Breast epithelium (tissue), 4 donors: Measurements from ENCODE around the gene BID. TPM values are rescaled to one million over a fixed set of nuclear protein-coding genes. Genes with fewer than 3 reads are reported as not detected.

Source experiments
- DNase-seq, 2 donors: peaks; one replicate each; pipeline ENCODE4 v3.0.0-alpha.2; 2019; ENCODE audit warnings: low spot score in 2 of 2
- H3K27ac ChIP-seq, 2 donors: fragments of 200-600 bp; sonication (generic) in 1 of 2; one replicate each; pipeline ENCODE4 v1.5.1; 2016 to 2019; ENCODE audit warnings: mild to moderate bottlenecking in 1 of 2
- H3K27me3 ChIP-seq, 2 donors: fragments of 200-600 bp; sonication (generic) in 1 of 2; one replicate each; pipeline versions ENCODE4 v1.5.1 to v1.6.0; 2017 to 2019; ENCODE audit warnings: control low read depth in 1 of 2, mild to moderate bottlenecking in 1 of 2
- H3K36me3 ChIP-seq: fragments of 200-600 bp; one replicate; pipeline ENCODE4 v1.5.1; 2019
- H3K4me1 ChIP-seq, 2 donors: fragments of 200-600 bp; sonication (generic); one replicate each; pipeline ENCODE4 v1.5.1; 2016 to 2019; ENCODE audit warnings: control low read depth in 1 of 2
- H3K4me3 ChIP-seq, 3 donors: fragments of 200-600 bp; sonication (generic); 1 replicate in 2 of 3; 2 replicates in 1 of 3; pipeline ENCODE4 v1.5.1; 2016 to 2019; ENCODE audit warnings: mild to moderate bottlenecking in 3 of 3, moderate library complexity in 2 of 3
- H3K9me3 ChIP-seq, 2 donors: fragments of 200-600 bp; sonication (generic) in 1 of 2; one replicate each; pipeline ENCODE4 v1.5.1; 2016 to 2019; ENCODE audit warnings: control low read depth in 1 of 2
- CTCF ChIP-seq, 3 donors: fragments of 450-650 bp; IDR thresholded peaks; one replicate each; pipeline ENCODE4 v1.5.1; 2016 to 2017; ENCODE audit warnings: antibody characterized with exemption in 3 of 3, mild to moderate bottlenecking in 3 of 3, moderate library complexity in 3 of 3
- POLR2A ChIP-seq: fragments of 450-650 bp; IDR thresholded peaks from one replicate; pipeline ENCODE4 v1.6.1; 2016; ENCODE audit warnings: antibody characterized with exemption, mild to moderate bottlenecking, moderate library complexity
- POLR2AphosphoS5 ChIP-seq, 3 donors: sonication (generic); formaldehyde crosslinking; IDR thresholded peaks; one replicate each; pipeline ENCODE4 v1.6.1; 2017; ENCODE audit warnings: antibody characterized with exemption in 3 of 3
- intact Hi-C: fragments of 100-400 bp; cut with DNase I; formaldehyde crosslinking; loops from one replicate; pipeline ENCODE4 v1.15.1; 2023; ENCODE audit warnings: low total_unique reads
- total RNA-seq, 3 donors: library from RNA; depleted of rRNA; stranded (reverse); fragments of >200 nt; gene quantifications; one replicate each; pipeline ENCODE4 v1.1.0, GENCODE V29; 2016

BID gene
- total RNA-seq, 3 donors from 2014 or later, result 25.9 to 35.7 (median 29.0) TPM

GRCh38 chr22:17746916-17747315, 27.4 kb downstream of the BID start:
- no peak for DNase-seq
- H3K27me3 ChIP-seq, result no peaks in the 10 kb centered on the region
- H3K4me1 ChIP-seq, result no peaks in the 10 kb centered on the region
- no peak for TF ChIP-seq POLR2A
- TF ChIP-seq CTCF (IDR thresholded peaks at IDR 0.05), result no peak
- TF ChIP-seq POLR2AphosphoS5 (IDR thresholded peaks at IDR 0.05), result no peak
- H3K9me3 ChIP-seq, result no peaks in the 10 kb centered on the region
- H3K27ac ChIP-seq, result no peak overlapping the region
- H3K36me3 ChIP-seq, result no peaks in the 10 kb centered on the region
- intact Hi-C loops, result no loop called here
- no peak overlapping the region for H3K4me3 ChIP-seq

GRCh38 chr22:17744430-17744829, 29.8 kb downstream of the BID start:
- DNase-seq, result no peak
- Histone ChIP-seq H3K27me3 (no peaks in the 10 kb centered on the region), H3K27ac (no peak overlapping the region), H3K4me1 (no peaks in the 10 kb centered on the region), H3K9me3 (no peaks in the 10 kb centered on the region), H3K36me3 (no peaks in the 10 kb centered on the region), H3K4me3 (peak overlapping the region in 2 of 3 donors; percentile 26 to 37)
- intact Hi-C loops, result no loop called here
- no peak for TF ChIP-seq POLR2AphosphoS5 (IDR thresholded peaks at IDR 0.05)
- no peak for TF ChIP-seq POLR2A
- no peak for TF ChIP-seq CTCF (IDR thresholded peaks at IDR 0.05)

- no peak for DNase-seq
- Histone ChIP-seq H3K4me1 (no peaks in the 10 kb centered on the region), H3K27ac (no peak overlapping the region), H3K27me3 (no peaks in the 10 kb centered on the region), H3K4me3 (peak overlapping the region in 2 of 3 donors; percentile 26 to 37), H3K36me3 (no peaks in the 10 kb centered on the region), H3K9me3 (no peaks in the 10 kb centered on the region)
- intact Hi-C loops, result no loop called here
- TF ChIP-seq POLR2A (no peak), CTCF (IDR thresholded peaks at IDR 0.05) (no peak)
Observed at GRCh38 chr22:17743661-17744411, 30.4 kb downstream of the BID start.

GRCh38 chr22:17742527-17742902, 31.8 kb downstream of the BID start:
- TF ChIP-seq CTCF (IDR thresholded peaks at IDR 0.05) (peak; percentile 26 to 56 (median 55)), POLR2A (no peak), POLR2AphosphoS5 (IDR thresholded peaks at IDR 0.05) (no peak)
- Histone ChIP-seq H3K4me1 (no peaks in the 10 kb centered on the region), H3K27ac (no peak overlapping the region), H3K9me3 (no peaks in the 10 kb centered on the region), H3K27me3 (no peaks in the 10 kb centered on the region), H3K4me3 (no peak overlapping the region), H3K36me3 (no peaks in the 10 kb centered on the region)
- no peak for DNase-seq
- intact Hi-C loops, result no loop called here

GRCh38 chr22:17741866-17742526, 32.3 kb downstream of the BID start:
- intact Hi-C loops, result no loop called here
- Histone ChIP-seq H3K27me3 (no peaks in the 10 kb centered on the region), H3K36me3 (no peaks in the 10 kb centered on the region), H3K9me3 (no peaks in the 10 kb centered on the region), H3K27ac (no peak overlapping the region), H3K4me3 (no peak overlapping the region), H3K4me1 (no peaks in the 10 kb centered on the region)
- no peak for TF ChIP-seq POLR2AphosphoS5 (IDR thresholded peaks at IDR 0.05)
- no peak for TF ChIP-seq POLR2A
- TF ChIP-seq CTCF (IDR thresholded peaks at IDR 0.05), result no peak
- DNase-seq, result no peak
